GM21526 (cell line): Measurements from ENCODE around the gene PRKD1.
A peak's percentile ranks its signal among the peaks of the same experiment; 100 is the strongest.
"Not testable (repeated sequence)": the region's sequence is repeated elsewhere in the genome, so short reads cannot be mapped to it uniquely, and the experiment has no call there.

Source experiments
- ATAC-seq: cut with Tn5 transposase; IDR thresholded peaks from one replicate; pipeline ENCODE4 v1.9.1; 2021; ENCODE audit warnings: moderate library complexity; ENCODE audit not compliant: unreplicated experiment, low FRiP score

Gene PRKD1

GRCh38 chr14:29803045-29803444, 124.6 kb downstream of the PRKD1 start:
- ATAC-seq, result no peak

- ATAC-seq, result no peak
Observed at GRCh38 chr14:29802211-29802610, 125.4 kb downstream of the PRKD1 start.

GRCh38 chr14:29800961-29801360, 126.7 kb downstream of the PRKD1 start:
- ATAC-seq, result no peak

GRCh38 chr14:29799464-29800095, 128.1 kb downstream of the PRKD1 start:
- ATAC-seq, result peak; percentile 83

GRCh38 chr14:29798811-29799210, 128.8 kb downstream of the PRKD1 start:
- ATAC-seq, result no peak

GRCh38 chr14:29798108-29798663, 129.5 kb downstream of the PRKD1 start:
- no peak for ATAC-seq

GRCh38 chr14:29796853-29797252, 130.8 kb downstream of the PRKD1 start:
- ATAC-seq, result no peak

GRCh38 chr14:29789475-29789874, 138.2 kb downstream of the PRKD1 start:
- no peak for ATAC-seq

GRCh38 chr14:29788093-29788492, 139.6 kb downstream of the PRKD1 start:
- ATAC-seq, result no peak

GRCh38 chr14:29783556-29783955, 144.1 kb downstream of the PRKD1 start:
- ATAC-seq, result no peak

- ATAC-seq, result no peak
Observed at GRCh38 chr14:29782041-29782440, 145.6 kb downstream of the PRKD1 start.

GRCh38 chr14:29777142-29777541, 150.5 kb downstream of the PRKD1 start:
- not testable (repeated sequence) for ATAC-seq

GRCh38 chr14:29773990-29774389, 153.7 kb downstream of the PRKD1 start:
- no peak for ATAC-seq

- ATAC-seq, result no peak
Observed at GRCh38 chr14:29763342-29763858, 164.2 kb downstream of the PRKD1 start.

GRCh38 chr14:29759521-29760340, 167.9 kb downstream of the PRKD1 start:
- peak; percentile 96 for ATAC-seq

- no peak for ATAC-seq
Observed at GRCh38 chr14:29757711-29758233, 169.9 kb downstream of the PRKD1 start.

- ATAC-seq, result no peak
Observed at GRCh38 chr14:29757188-29757680, 170.4 kb downstream of the PRKD1 start.

GRCh38 chr14:29756019-29756385, 171.6 kb downstream of the PRKD1 start:
- ATAC-seq, result no peak

GRCh38 chr14:29755311-29756018, 172.2 kb downstream of the PRKD1 start:
- ATAC-seq, result no peak

GRCh38 chr14:29754134-29754533, 173.5 kb downstream of the PRKD1 start:
- no peak for ATAC-seq
